HCT116 (cell line): ENCODE measurements around the gene ZNF26. TPM values are rescaled to one million over a fixed set of nuclear protein-coding genes. Genes with fewer than 3 reads are reported as not detected.

Experiments
- ATAC-seq: fragments of 200-7000 bp; cut with Tn5 transposase; 2 replicates; pipeline ENCODE4 v1.9.1; 2020; ENCODE audit warnings: mild to moderate bottlenecking, moderate library complexity
- Bru-seq: library from RNA; stranded (reverse); fragments of 400-500 nt; gene quantifications from one replicate; lab custom pipeline; 2021; lab: Mats Ljungman, UMichigan
- BruChase-seq, 2 experiments: library from RNA; stranded (reverse); fragments of 400-500 nt; gene quantifications; one replicate each; lab custom pipeline; 2021; lab: Mats Ljungman, UMichigan
- BruUV-seq: library from RNA; stranded (reverse); fragments of 400-500 nt; replicated peaks from 2 replicates; lab custom pipeline; 2021; lab: Mats Ljungman, UMichigan
- CTCF ChIA-PET: fragments of 300-600 bp; sonication (Branson Sonifier 250); formaldehyde crosslinking; loops from one replicate; lab custom pipeline; 2021; ENCODE audit warnings: antibody characterized with exemption; lab: Charles Lee
- POLR2A ChIA-PET: fragments of 300-600, 350-600 bp; sonication (Branson Sonifier 250); formaldehyde crosslinking; loops from one replicate; lab custom pipeline; 2021; ENCODE audit warnings: antibody characterized with exemption; lab: Charles Lee
- RAD21 ChIA-PET, 2 experiments: fragments of 300-600 bp; sonication (Branson Sonifier 250); formaldehyde crosslinking; loops; one replicate each; lab custom pipeline; 2023; ENCODE audit warnings: low total read pairs in 2 of 2; ENCODE audit not compliant: uncharacterized antibody in 2 of 2, unreplicated experiment in 2 of 2, low non-redundant PET in 1 of 2; lab: Charles Lee
- DNase-seq: peaks from one replicate; pipeline ENCODE4 v3.0.0-alpha.2; 2010; ENCODE audit warnings: low read depth, low spot score
- H2AFZ ChIP-seq: fragments of 200-600 bp; shearing (Covaris generic), sonication (generic); 2 replicates; pipeline ENCODE4 v1.6.1; 2017; ENCODE audit warnings: low read depth, mixed run types, mixed read lengths, antibody characterized with exemption, low read length; ENCODE audit not compliant: poor library complexity, severe bottlenecking
- H3K27ac ChIP-seq: 2 replicates; pipeline ENCODE4 v1.5.1; 2012; ENCODE audit warnings: low read depth, low read length
- H3K27me3 ChIP-seq: fragments of 200-600 bp; sonication (generic); 2 replicates; pipeline ENCODE4 v1.6.1; 2016; ENCODE audit warnings: mixed run types, low read length, mixed read lengths; ENCODE audit not compliant: insufficient read depth
- H3K36me3 ChIP-seq, 2 experiments: fragments of 200-500 bp in 1 of 2; fragments of 200-600 bp in 1 of 2; sonication (Bioruptor generic) in 1 of 2; sonication (generic) in 1 of 2; 2 replicates each; pipeline versions ENCODE4 v1.5.1 to v1.6.1; 2014 to 2016; ENCODE audit warnings: low read length in 2 of 2, inconsistent platforms in 1 of 2, mixed read lengths in 1 of 2, mixed run types in 1 of 2; ENCODE audit not compliant: insufficient read depth in 2 of 2, control insufficient read depth in 1 of 2
- H3K4me1 ChIP-seq, 2 experiments: fragments of 200-600 bp in 1 of 2; sonication (generic) in 1 of 2; 2 replicates each; pipeline versions ENCODE4 v1.5.1 to v1.6.1; 2012 to 2017; ENCODE audit warnings: low read length in 2 of 2, inconsistent platforms in 1 of 2, mild to moderate bottlenecking in 1 of 2, mixed read lengths in 1 of 2, mixed run types in 1 of 2, moderate library complexity in 1 of 2; ENCODE audit not compliant: insufficient read depth in 2 of 2, control insufficient read depth in 1 of 2
- H3K4me2 ChIP-seq: fragments of 200-600 bp; sonication (generic); 2 replicates; pipeline ENCODE4 v1.6.1; 2017; ENCODE audit warnings: mixed run types, low read length, mixed read lengths
- H3K4me3 ChIP-seq, 2 experiments: fragments of 200-600 bp in 1 of 2; sonication (generic) in 1 of 2; replicated peaks in 1 of 2; 2 replicates each; pipeline ENCODE4 v1.5.1; 2011 to 2016; ENCODE audit warnings: low read length in 2 of 2, control low read depth in 1 of 2, low read depth in 1 of 2, mild to moderate bottlenecking in 1 of 2, mixed read lengths in 1 of 2, mixed run types in 1 of 2
- H3K79me2 ChIP-seq: fragments of 200-600 bp; sonication (generic); 2 replicates; pipeline ENCODE4 v1.6.1; 2017; ENCODE audit warnings: mild to moderate bottlenecking, mixed run types, low read length, moderate library complexity, mixed read lengths; ENCODE audit not compliant: insufficient read depth
- H3K9ac ChIP-seq: fragments of 200-600 bp; sonication (generic); 2 replicates; pipeline ENCODE4 v1.6.1; 2016; ENCODE audit warnings: low read length, mixed read lengths
- H3K9me2 ChIP-seq: fragments of 200-600 bp; sonication (generic), shearing (Covaris generic); 2 replicates; pipeline ENCODE4 v1.6.1; 2017; ENCODE audit warnings: mixed run types, mild to moderate bottlenecking, moderate library complexity; ENCODE audit not compliant: insufficient read depth
- H3K9me3 ChIP-seq, 2 experiments: fragments of 200-500 bp in 1 of 2; fragments of 200-600 bp in 1 of 2; sonication (Bioruptor generic) in 1 of 2; sonication (generic) in 1 of 2; 2 replicates each; pipeline ENCODE4 v1.6.1; 2014 to 2017; ENCODE audit warnings: low read length in 2 of 2, mixed read lengths in 2 of 2, inconsistent platforms in 1 of 2, low read depth in 1 of 2, mild to moderate bottlenecking in 1 of 2, mixed run types in 1 of 2, moderate library complexity in 1 of 2; ENCODE audit not compliant: control insufficient read depth in 1 of 2, insufficient read depth in 1 of 2
- H4K20me1 ChIP-seq: fragments of 200-600 bp; sonication (generic), shearing (Covaris generic); 2 replicates; pipeline ENCODE4 v1.6.1; 2017; ENCODE audit warnings: mixed run types, mild to moderate bottlenecking, moderate library complexity; ENCODE audit not compliant: insufficient read depth
- CBX3 ChIP-seq: IDR thresholded peaks from 2 replicates; pipeline ENCODE4 v1.6.1; 2012; ENCODE audit warnings: low read depth
- CEBPB ChIP-seq: IDR thresholded peaks from 2 replicates; pipeline ENCODE4 v1.6.1; 2012; ENCODE audit warnings: low read depth
- EGR1 ChIP-seq: IDR thresholded peaks from 2 replicates; pipeline ENCODE4 v1.6.1; 2012; ENCODE audit warnings: low read depth
- EZH2 ChIP-seq: fragments of 200-600 bp; sonication (generic); IDR thresholded peaks from 2 replicates; pipeline ENCODE4 v1.6.1; 2017; ENCODE audit warnings: antibody characterized with exemption, mixed run types
- EZH2phosphoT487 ChIP-seq: fragments of 200-600 bp; IDR thresholded peaks from 2 replicates; pipeline ENCODE4 v1.6.1; 2018; ENCODE audit warnings: antibody characterized with exemption, borderline replicate concordance
- FOSL1 ChIP-seq: IDR thresholded peaks from 2 replicates; pipeline ENCODE4 v1.6.1; 2012; ENCODE audit warnings: low read depth
- JUND ChIP-seq: IDR thresholded peaks from 2 replicates; pipeline ENCODE4 v1.6.1; 2012
- POLR2A ChIP-seq: IDR thresholded peaks from 2 replicates; pipeline ENCODE4 v1.7.0; 2011; ENCODE audit warnings: borderline replicate concordance; ENCODE audit not compliant: insufficient read depth, insufficient read length; ENCODE audit errors: extremely low read depth
- REST ChIP-seq: IDR thresholded peaks from 2 replicates; pipeline ENCODE4 v1.6.1; 2012; ENCODE audit warnings: low read depth
- SIN3A ChIP-seq: IDR thresholded peaks from 2 replicates; pipeline ENCODE4 v1.6.1; 2012; ENCODE audit warnings: low read depth
- SP1 ChIP-seq: IDR thresholded peaks from 2 replicates; pipeline ENCODE4 v1.6.1; 2012; ENCODE audit warnings: low read depth
- SRF ChIP-seq: IDR thresholded peaks from 2 replicates; pipeline ENCODE4 v1.6.1; 2012; ENCODE audit warnings: low read depth
- TCF7L2 ChIP-seq: IDR thresholded peaks from 2 replicates; pipeline ENCODE4 v1.7.0; 2011; ENCODE audit warnings: borderline replicate concordance, inconsistent platforms; ENCODE audit not compliant: insufficient read depth, insufficient read length; ENCODE audit errors: extremely low read depth
- YY1 ChIP-seq: IDR thresholded peaks from 2 replicates; pipeline ENCODE4 v1.6.1; 2011; ENCODE audit warnings: low read length, low read depth, moderate library complexity, mild to moderate bottlenecking; ENCODE audit not compliant: insufficient replicate concordance; ENCODE audit errors: extremely low read depth
- ZFX ChIP-seq: fragments of 450-650 bp; IDR thresholded peaks from 2 replicates; pipeline ENCODE4 v1.6.1; 2017
- ZNF274 ChIP-seq: fragments of 200-500 bp; sonication (Bioruptor generic); IDR thresholded peaks from 2 replicates; pipeline ENCODE4 v1.6.1; 2014; ENCODE audit warnings: mild to moderate bottlenecking, low read depth, low read length, inconsistent platforms
- intact Hi-C: fragments of 100-400 bp; cut with micrococcal nuclease; formaldehyde crosslinking; loops from 2 replicates; pipeline ENCODE4 v1.10.0; 2022
- long read RNA-seq: library from polyadenylated mRNA; unstranded; transcript quantifications from one replicate; pipeline ENCODE4 v2.0.0, GENCODE V29; 2021; ENCODE audit not compliant: unreplicated experiment
- polyA plus RNA-seq: library from polyadenylated mRNA; unstranded; fragments of >200 nt; gene quantifications from 2 replicates; pipeline ENCODE4 v1.2.1, GENCODE V29; 2012; ENCODE audit warnings: missing spikeins
- total RNA-seq: library from RNA; stranded (reverse); gene quantifications from one replicate; pipeline ENCODE4 v1.2.1, GENCODE V29; 2021; ENCODE audit not compliant: unreplicated experiment
- TF ChIP-seq, protein P1 (sequence below): IDR thresholded peaks from 2 replicates; pipeline ENCODE4 v1.6.1; 2012
- TF ChIP-seq, protein P2 (sequence below), 3 experiments: fragments of 200-600 bp in 1 of 3; sonication (generic) in 1 of 3; IDR thresholded peaks in 2 of 3; conservative IDR thresholded peaks in 1 of 3; 2 replicates each; pipeline ENCODE4 v1.5.1; 2012 to 2017; ENCODE audit warnings: low read depth in 2 of 3, low read length in 2 of 3, antibody characterized with exemption in 1 of 3, borderline replicate concordance in 1 of 3, control low read depth in 1 of 3, mild to moderate bottlenecking in 1 of 3, mixed read lengths in 1 of 3, mixed run types in 1 of 3, moderate library complexity in 1 of 3; ENCODE audit not compliant: insufficient read depth in 1 of 3

The ZNF26 gene
- total RNA-seq (4.4 TPM), Bru-seq, nascent RNA (percentile 59 among the genes with signal in this experiment), BruChase-seq, experiment 1, labeled RNA remaining after a 6-hour chase (percentile 60 among the genes with signal in this experiment), BruChase-seq, experiment 2, labeled RNA remaining after a 2-hour chase (percentile 60 among the genes with signal in this experiment)
- 1.9 and 2.6 TPM in 2 replicates for polyA plus RNA-seq
- long read RNA-seq, full-length matches to known transcripts = 5 of 13 reads
- long read RNA-seq, partial matches to known transcripts = 0 of 13 reads
- long read RNA-seq, other reads (novel, unspliced or antisense) = 8 of 13 reads

DNA sequence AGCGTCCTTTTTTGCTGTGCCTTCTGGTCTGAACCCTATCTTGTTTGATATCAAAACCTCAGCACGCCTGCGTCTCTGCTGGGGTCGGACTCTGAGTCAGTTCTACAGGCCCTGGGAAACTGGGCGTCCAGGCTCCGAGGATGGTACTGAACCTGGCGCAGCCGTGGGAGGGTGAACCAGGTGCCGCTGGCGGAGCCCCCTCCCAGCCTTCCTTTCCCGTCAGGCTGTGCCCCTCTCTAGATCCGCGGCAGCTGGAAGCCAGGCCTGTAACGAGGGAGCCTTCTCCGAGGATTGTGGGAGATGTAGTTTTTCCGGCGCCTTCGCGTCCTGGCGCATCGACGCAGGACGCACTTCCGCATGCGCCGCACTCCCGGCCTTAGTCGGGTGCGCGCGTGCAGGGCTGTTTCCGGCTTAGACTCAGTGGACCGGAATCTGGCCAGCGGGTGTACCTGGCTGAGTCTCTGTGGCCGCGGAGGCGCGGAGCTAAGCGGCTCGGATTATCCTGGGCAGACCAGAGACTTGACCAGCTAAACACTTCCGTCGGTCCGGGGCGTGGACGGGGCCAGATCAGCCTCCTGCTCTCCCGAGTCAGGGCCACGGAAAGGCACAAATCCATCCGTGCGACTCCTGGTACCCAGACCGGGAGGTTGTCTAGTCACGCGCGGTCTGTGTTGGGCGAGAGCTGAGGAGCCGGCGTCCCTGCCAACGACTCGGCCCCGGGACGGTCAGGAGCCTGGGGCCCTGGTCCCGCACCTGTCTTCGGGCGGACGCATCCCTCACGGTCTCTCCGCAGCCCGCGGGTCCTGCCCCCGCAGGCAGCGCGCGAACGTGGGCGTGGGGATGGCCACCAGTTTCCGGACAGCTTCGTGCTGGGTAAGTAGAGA is at the start of gene ZNF26:
TSS of gene ZNF26 (plus strand) at position 367 of the 884 bp plus-strand sequence. CDS start at position 841, 474 bp downstream.
- POLR2A ChIA-PET = no interaction called here
- Histone ChIP-seq H3K9me3 (peaks cover 12 to 19% of the 10 kb centered on the region in 2 experiments; a peak in 2 of 4 replicates), H3K9me2 (no peaks in the 10 kb centered on the region), H3K4me1 (0 out of 4 replicates have a peak, but pooled peaks cover 0 to 3% of the 10 kb centered on the region in 2 experiments), H3K79me2 (peaks cover 15% of the 10 kb centered on the region), H3K36me3 (no peaks in the 10 kb centered on the region), H4K20me1 (no peaks in the 10 kb centered on the region), H3K4me2 (peak within 1 kb of the TSS; percentile 68), H3K4me3 (peak within 1 kb of the TSS; percentile 64 to 70), H3K27ac (peak within 1 kb of the TSS; percentile 48), H3K9ac (peak within 1 kb of the TSS; percentile 50), H3K27me3 (no peaks in the 10 kb centered on the region), H2AFZ (no peak within 1 kb of the TSS)
- ATAC-seq = peak; percentile 93
- intact Hi-C loops = loop anchor here (2.0 kb wide), 1 partner anchor 51 kb away; the partner anchor contains the start of gene ZNF84
- BruUV-seq = TSS peak; percentile 59
- RAD21 ChIA-PET = no interaction called here
- CTCF ChIA-PET = no interaction called here
- peak; percentile 60 for DNase-seq
- peak; percentile 38; the same call in 1 of the 2 replicates for TF ChIP-seq ZFX
- TF ChIP-seq SIN3A = no peak
- no peak for TF ChIP-seq CEBPB
- 0 out of 2 replicates have a peak, but pooled peaks have one; percentile 21 for TF ChIP-seq EGR1
- TF ChIP-seq YY1 = no peak
- no peak for TF ChIP-seq SP1
- TF ChIP-seq EZH2 = no peak
- TF ChIP-seq JUND = no peak
- no peak for TF ChIP-seq FOSL1
- TF ChIP-seq REST = no peak
- TF ChIP-seq EZH2phosphoT487 = no peak
- TF ChIP-seq ZNF274 = no peak
- no peak for TF ChIP-seq CBX3
- TF ChIP-seq POLR2A = no peak
- TF ChIP-seq, protein P1, sequence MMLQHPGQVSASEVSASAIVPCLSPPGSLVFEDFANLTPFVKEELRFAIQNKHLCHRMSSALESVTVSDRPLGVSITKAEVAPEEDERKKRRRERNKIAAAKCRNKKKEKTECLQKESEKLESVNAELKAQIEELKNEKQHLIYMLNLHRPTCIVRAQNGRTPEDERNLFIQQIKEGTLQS = no peak
- TF ChIP-seq SRF = peak; percentile 91
- TF ChIP-seq, protein P2, sequence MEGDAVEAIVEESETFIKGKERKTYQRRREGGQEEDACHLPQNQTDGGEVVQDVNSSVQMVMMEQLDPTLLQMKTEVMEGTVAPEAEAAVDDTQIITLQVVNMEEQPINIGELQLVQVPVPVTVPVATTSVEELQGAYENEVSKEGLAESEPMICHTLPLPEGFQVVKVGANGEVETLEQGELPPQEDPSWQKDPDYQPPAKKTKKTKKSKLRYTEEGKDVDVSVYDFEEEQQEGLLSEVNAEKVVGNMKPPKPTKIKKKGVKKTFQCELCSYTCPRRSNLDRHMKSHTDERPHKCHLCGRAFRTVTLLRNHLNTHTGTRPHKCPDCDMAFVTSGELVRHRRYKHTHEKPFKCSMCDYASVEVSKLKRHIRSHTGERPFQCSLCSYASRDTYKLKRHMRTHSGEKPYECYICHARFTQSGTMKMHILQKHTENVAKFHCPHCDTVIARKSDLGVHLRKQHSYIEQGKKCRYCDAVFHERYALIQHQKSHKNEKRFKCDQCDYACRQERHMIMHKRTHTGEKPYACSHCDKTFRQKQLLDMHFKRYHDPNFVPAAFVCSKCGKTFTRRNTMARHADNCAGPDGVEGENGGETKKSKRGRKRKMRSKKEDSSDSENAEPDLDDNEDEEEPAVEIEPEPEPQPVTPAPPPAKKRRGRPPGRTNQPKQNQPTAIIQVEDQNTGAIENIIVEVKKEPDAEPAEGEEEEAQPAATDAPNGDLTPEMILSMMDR (IDR thresholded peaks at IDR 0.05 in 2 of 3, conservative IDR thresholded peaks at IDR 0.05 in 1 of 3; ENCODE audit: borderline replicate concordance in 1 of 3, insufficient read depth in 1 of 3, low read depth in 2 of 3, low read length in 2 of 3) = no peak
- no peak for TF ChIP-seq TCF7L2
